Urinary bladder (tissue), 4 donors: Measurements from ENCODE around the gene ANAPC1. TPM values are rescaled to one million over a fixed set of nuclear protein-coding genes. Genes with fewer than 3 reads are reported as not detected.
"Not testable (repeated sequence)": the region's sequence is repeated elsewhere in the genome, so short reads cannot be mapped to it uniquely, and the experiment has no call there.

ENCODE experiments used
- DNase-seq: peaks from one replicate; pipeline ENCODE4 v3.0.0-alpha.2; 2015; ENCODE audit errors: extremely low spot score
- H3K27ac ChIP-seq: one replicate; pipeline ENCODE4 v1.5.1; 2013; ENCODE audit warnings: low read depth, mild to moderate bottlenecking, moderate library complexity
- H3K36me3 ChIP-seq: one replicate; pipeline ENCODE4 v1.6.1; 2013; ENCODE audit warnings: mild to moderate bottlenecking, moderate library complexity; ENCODE audit not compliant: insufficient read depth
- H3K4me1 ChIP-seq: one replicate; pipeline ENCODE4 v1.6.1; 2013; ENCODE audit warnings: mild to moderate bottlenecking, moderate library complexity; ENCODE audit not compliant: insufficient read depth
- H3K4me3 ChIP-seq: one replicate; pipeline ENCODE4 v1.5.1; 2013; ENCODE audit warnings: low read depth, low read length
- WGBS: extraction: QIAGEN DNeasy Blood & Tissue Kit; methylation state at CpG from one replicate; pipeline ENCODE4 v1.1.7; 2013; 5-methylcytosine and 5-hydroxymethylcytosine counted together
- polyA plus RNA-seq: library from polyadenylated mRNA; stranded (reverse); fragments of 200-250 nt; gene quantifications from one replicate; pipeline ENCODE4 v1.2.3, GENCODE V29; 2013
- small RNA-seq: library from RNA; depleted of rRNA; stranded (forward); fragments of <200 nt; gene quantifications from one replicate; pipeline ENCODE3, GENCODE V24; 2014
- total RNA-seq: library from RNA; depleted of rRNA; stranded (reverse); fragments of >200 nt; gene quantifications from one replicate; pipeline ENCODE4 v1.2.3, GENCODE V29; 2014
- donor health status: healthy with polysubstance abuse.
- donor health status: healthy.

Gene ANAPC1
- total and polyA plus RNA-seq, 2 donors, result 12.4 to 71.1 TPM

DNA sequence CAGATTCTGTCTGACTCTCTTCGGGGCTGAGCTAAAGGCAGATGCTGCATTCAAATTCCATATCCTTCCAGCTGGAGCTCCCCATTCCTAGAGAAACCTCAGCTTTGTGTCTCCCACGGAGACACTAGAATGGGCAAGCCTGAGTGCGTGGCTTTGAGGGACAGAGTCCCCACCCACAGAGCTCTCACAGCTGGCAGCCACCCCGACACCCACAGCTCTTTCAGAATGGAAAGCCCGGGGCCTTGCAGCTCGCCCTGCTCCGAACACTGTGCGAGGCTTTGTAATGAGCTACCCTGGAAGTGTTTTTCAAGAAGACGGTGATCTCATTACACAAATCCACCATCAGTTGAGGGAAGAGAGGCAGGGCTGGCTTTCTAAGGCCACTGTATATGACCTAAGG is 164.4 kb downstream of the ANAPC1 start:
- H3K27ac ChIP-seq, H3K4me1 ChIP-seq, DNase-seq, H3K4me3 ChIP-seq, H3K36me3 ChIP-seq: not testable (repeated sequence)
- 91% methylated on average over 5 of the region's 9 CpGs for WGBS

Small RNA genes lying within 50 kb of the gene (small RNA-seq; reads per million reads assigned to genes)
- not detected for gene MIR4771-2
- not detected for gene RN7SL297P

Other genes with a start within 250 kb of the ANAPC1 start
- 17.6 TPM for gene MERTK, start 14.4 kb upstream of the ANAPC1 start, total RNA-seq
- gene MERTK, start 14.4 kb upstream of the ANAPC1 start, polyA plus RNA-seq, result 16.1 TPM
- 44.3 TPM for gene TMEM87B, start 171.1 kb upstream of the ANAPC1 start, total RNA-seq
- 13.5 TPM for gene TMEM87B, start 171.1 kb upstream of the ANAPC1 start, polyA plus RNA-seq